HepG2 (cell line): ENCODE measurements around the gene RPL38. TPM values are rescaled to one million over a fixed set of nuclear protein-coding genes. Genes with fewer than 3 reads are reported as not detected.

ENCODE experiments used
- FOSL2 ChIP-seq: sonication (generic); formaldehyde crosslinking; IDR thresholded peaks from 2 replicates; pipeline ENCODE4 v1.4.0; 2020; ENCODE audit warnings: missing genetic modification reagents
- FOXP1 ChIP-seq, 2 experiments: fragments of 450-650 bp in 1 of 2; IDR thresholded peaks; 2 replicates each; pipeline ENCODE4 v1.6.1; 2017 to 2018; ENCODE audit warnings: antibody characterized with exemption in 1 of 2
- GATA4 ChIP-seq: sonication (generic); IDR thresholded peaks from 2 replicates; pipeline ENCODE4 v1.6.1; 2016; ENCODE audit warnings: antibody characterized with exemption, low read depth, borderline replicate concordance
- HNF1B ChIP-seq: sonication (generic); formaldehyde crosslinking; IDR thresholded peaks from 2 replicates; pipeline ENCODE4 v1.5.1; 2020; ENCODE audit warnings: mild to moderate bottlenecking, moderate library complexity, missing genetic modification reagents
- MBNL3 ChIP-seq: fragments of 250-450 bp; sonication (Bioruptor Pico); conservative IDR thresholded peaks from 2 replicates; pipeline ENCODE4 v1.8.0; 2022; ENCODE audit warnings: mild to moderate bottlenecking, inconsistent platforms
- NBN ChIP-seq: fragments of 450-650 bp; conservative IDR thresholded peaks from 2 replicates; pipeline ENCODE4 v1.6.1; 2017
- PTBP1 ChIP-seq: fragments of 200-400 bp; formaldehyde crosslinking; IDR thresholded peaks from 2 replicates; pipeline ENCODE4 v1.6.1; 2018; ENCODE audit warnings: low read length, low read depth; ENCODE audit not compliant: poor library complexity, severe bottlenecking
- TAF1 ChIP-seq: sonication (generic); formaldehyde crosslinking; IDR thresholded peaks from 2 replicates; pipeline ENCODE4 v1.4.0; 2020; ENCODE audit warnings: missing genetic modification reagents
- polyA plus RNA-seq, 8 experiments: library from polyadenylated mRNA; depleted of rRNA in 3 of 8; stranded (reverse) in 7 of 8; unstranded in 1 of 8; fragments of >200 nt; fragmentation: Illumina TruSeq in 4 of 8; extraction: Trizol in 4 of 8; gene quantifications; 2 replicates each; pipeline versions ENCODE4 v1.2.1 to v1.2.3, GENCODE V29; 2011 to 2016; ENCODE audit warnings: low read depth in 4 of 8, missing spikeins in 1 of 8, mixed read lengths in 1 of 8; ENCODE audit not compliant: insufficient read depth in 1 of 8
- total RNA-seq, 5 experiments: library from RNA; depleted of rRNA; stranded (reverse); fragments of >200 nt; fragmentation: Illumina TruSeq; extraction: Trizol; gene quantifications; 2 replicates each; pipeline ENCODE4 v1.2.3, GENCODE V29; 2016; ENCODE audit warnings: low read depth in 1 of 5
- TF ChIP-seq, protein P1 (sequence below): sonication (generic); formaldehyde crosslinking; IDR thresholded peaks from 2 replicates; pipeline ENCODE4 v1.4.0; 2020; ENCODE audit warnings: mild to moderate bottlenecking, missing genetic modification reagents
- TF ChIP-seq, protein P2 (sequence below): sonication (generic); formaldehyde crosslinking; IDR thresholded peaks from 2 replicates; pipeline ENCODE4 v1.5.0; 2020; ENCODE audit warnings: mild to moderate bottlenecking, missing genetic modification reagents
- TF ChIP-seq, protein P3 (sequence below): IDR thresholded peaks from 2 replicates; pipeline ENCODE4 v1.6.1; 2016; ENCODE audit warnings: missing compliant biosample characterization, missing genetic modification reagents, borderline replicate concordance
- TF ChIP-seq, protein P4 (sequence below): IDR thresholded peaks from 2 replicates; pipeline ENCODE4 v1.6.1; 2016; ENCODE audit warnings: mild to moderate bottlenecking

RPL38 gene
- total and polyA plus RNA-seq, 2 of the 13 experiments (the other 11 are each of a cell fraction or from before 2014, with no cell fraction given) = 2,370 to 2,372 TPM

DNA sequence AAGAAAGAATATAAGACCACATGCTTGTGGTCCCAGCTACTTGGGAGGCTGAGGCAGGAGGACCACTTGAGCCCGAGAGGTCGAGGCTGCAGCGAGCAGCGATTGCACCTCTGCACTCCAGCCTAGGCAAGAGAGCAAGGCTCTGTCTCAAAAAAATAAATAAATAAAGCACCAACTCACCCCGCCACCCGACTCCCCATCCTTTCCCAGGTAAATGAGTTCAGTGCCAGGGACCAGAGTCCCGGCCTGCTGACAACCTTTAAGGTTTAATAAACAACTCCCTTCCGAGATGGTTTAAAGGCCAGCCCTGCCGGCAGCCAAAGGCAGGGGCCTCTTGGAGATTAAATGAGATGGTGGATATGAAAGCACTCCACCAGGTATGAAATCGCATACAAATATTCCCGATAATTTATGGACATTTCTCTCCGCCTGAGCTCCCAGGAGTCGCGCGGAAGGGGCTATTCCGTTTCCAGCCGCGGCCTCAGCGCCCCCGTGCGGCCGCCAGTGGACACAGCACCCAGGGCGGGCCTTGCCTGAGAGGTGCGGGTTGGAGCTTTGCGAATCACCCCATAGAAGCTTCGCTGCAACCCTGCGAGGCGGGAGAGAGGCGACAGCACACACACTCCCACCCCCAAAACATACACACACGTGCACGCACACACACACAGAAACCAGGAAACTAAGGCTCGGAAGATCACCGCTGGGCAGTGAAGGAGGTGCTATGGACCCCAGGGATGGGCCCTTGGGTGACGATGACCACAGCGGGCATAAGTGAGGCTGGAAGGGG, 4.0 kb upstream of the RPL38 start (continued):
- TF ChIP-seq, protein P1, sequence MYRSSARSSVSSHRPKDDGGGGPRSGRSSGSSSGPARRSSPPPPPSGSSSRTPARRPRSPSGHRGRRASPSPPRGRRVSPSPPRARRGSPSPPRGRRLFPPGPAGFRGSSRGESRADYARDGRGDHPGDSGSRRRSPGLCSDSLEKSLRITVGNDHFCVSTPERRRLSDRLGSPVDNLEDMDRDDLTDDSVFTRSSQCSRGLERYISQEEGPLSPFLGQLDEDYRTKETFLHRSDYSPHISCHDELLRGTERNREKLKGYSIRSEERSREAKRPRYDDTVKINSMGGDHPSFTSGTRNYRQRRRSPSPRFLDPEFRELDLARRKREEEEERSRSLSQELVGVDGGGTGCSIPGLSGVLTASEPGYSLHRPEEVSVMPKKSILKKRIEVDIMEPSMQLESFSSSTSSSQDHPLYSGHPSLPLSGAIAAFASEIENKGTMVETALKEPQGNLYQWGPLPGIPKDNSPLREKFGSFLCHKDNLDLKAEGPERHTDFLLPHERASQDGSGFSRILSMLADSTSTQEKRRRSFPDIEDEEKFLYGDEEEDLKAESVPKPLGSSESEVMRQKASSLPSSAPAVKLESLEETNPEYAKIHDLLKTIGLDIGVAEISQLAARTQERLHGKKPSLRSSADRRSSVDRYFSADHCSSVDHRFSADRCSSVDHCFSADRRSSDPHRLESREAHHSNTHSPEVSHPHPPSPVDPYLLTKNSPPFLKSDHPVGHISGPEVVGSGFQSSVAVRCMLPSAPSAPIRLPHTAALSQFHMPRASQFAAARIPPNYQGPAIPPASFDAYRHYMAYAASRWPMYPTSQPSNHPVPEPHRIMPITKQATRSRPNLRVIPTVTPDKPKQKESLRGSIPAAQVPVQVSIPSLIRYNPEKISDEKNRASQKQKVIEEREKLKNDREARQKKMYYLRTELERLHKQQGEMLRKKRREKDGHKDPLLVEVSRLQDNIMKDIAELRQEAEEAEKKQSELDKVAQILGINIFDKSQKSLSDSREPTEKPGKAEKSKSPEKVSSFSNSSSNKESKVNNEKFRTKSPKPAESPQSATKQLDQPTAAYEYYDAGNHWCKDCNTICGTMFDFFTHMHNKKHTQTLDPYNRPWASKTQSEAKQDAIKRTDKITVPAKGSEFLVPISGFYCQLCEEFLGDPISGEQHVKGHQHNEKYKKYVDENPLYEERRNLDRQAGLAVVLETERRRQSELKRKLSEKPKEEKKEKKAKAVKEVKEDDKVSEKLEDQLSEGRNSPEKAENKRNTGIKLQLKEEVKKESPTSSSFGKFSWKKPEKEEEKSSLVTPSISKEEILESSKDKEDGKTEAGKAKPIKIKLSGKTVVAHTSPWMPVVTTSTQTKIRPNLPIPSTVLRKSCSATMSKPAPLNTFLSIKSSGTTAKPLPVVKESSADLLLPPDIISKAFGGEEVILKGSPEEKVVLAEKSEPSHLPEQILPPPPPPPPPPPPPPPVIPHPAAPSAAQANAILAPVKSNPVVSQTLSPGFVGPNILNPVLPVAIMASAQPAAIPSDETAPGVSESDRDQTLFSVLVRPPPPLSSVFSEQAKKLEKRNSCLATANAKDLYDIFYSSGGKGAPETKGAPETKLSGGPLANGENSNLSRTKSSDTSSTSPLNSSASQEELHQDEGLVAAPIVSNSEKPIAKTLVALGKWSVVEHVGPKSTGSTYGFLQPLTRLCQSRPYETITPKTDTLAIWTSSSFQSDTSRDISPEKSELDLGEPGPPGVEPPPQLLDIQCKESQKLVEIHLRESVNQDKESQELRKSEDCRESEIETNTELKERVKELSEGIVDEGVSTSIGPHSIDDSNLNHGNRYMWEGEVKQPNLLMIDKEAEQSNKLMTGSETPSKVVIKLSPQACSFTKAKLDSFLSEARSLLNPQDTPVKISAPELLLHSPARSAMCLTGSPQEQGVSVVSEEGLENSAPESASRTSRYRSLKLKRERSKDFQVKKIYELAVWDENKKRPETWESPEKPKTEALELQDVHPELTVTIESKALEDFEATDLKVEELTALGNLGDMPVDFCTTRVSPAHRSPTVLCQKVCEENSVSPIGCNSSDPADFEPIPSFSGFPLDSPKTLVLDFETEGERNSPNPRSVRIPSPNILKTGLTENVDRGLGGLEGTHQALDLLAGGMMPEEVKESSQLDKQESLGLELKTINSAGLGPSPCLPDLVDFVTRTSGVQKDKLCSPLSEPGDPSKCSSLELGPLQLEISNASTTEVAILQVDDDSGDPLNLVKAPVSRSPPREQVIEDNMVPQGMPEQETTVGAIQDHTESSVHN (CRISPR knock-in tag) = no peak
- TF ChIP-seq NBN (no peak), GATA4 (no peak), PTBP1 (no peak), FOXP1 (IDR thresholded peaks at IDR 0.05) (no peak), FOXP1 (CRISPR knock-in tag; IDR thresholded peaks at IDR 0.05) (no peak), MBNL3 (CRISPR knock-in tag) (no peak), TAF1 (CRISPR knock-in tag) (no peak), HNF1B (CRISPR knock-in tag) (0 out of 2 replicates have a peak, but pooled peaks have one; percentile 25), FOSL2 (no peak)
- TF ChIP-seq, protein P2, sequence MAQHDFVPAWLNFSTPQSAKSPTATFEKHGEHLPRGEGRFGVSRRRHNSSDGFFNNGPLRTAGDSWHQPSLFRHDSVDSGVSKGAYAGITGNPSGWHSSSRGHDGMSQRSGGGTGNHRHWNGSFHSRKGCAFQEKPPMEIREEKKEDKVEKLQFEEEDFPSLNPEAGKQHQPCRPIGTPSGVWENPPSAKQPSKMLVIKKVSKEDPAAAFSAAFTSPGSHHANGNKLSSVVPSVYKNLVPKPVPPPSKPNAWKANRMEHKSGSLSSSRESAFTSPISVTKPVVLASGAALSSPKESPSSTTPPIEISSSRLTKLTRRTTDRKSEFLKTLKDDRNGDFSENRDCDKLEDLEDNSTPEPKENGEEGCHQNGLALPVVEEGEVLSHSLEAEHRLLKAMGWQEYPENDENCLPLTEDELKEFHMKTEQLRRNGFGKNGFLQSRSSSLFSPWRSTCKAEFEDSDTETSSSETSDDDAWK = no peak
- TF ChIP-seq, protein P3, sequence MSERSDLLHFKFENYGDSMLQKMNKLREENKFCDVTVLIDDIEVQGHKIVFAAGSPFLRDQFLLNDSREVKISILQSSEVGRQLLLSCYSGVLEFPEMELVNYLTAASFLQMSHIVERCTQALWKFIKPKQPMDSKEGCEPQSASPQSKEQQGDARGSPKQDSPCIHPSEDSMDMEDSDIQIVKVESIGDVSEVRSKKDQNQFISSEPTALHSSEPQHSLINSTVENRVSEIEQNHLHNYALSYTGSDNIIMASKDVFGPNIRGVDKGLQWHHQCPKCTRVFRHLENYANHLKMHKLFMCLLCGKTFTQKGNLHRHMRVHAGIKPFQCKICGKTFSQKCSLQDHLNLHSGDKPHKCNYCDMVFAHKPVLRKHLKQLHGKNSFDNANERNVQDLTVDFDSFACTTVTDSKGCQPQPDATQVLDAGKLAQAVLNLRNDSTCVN (CRISPR knock-in tag) = 0 out of 2 replicates have a peak, but pooled peaks have one; percentile 22
- TF ChIP-seq, protein P4, sequence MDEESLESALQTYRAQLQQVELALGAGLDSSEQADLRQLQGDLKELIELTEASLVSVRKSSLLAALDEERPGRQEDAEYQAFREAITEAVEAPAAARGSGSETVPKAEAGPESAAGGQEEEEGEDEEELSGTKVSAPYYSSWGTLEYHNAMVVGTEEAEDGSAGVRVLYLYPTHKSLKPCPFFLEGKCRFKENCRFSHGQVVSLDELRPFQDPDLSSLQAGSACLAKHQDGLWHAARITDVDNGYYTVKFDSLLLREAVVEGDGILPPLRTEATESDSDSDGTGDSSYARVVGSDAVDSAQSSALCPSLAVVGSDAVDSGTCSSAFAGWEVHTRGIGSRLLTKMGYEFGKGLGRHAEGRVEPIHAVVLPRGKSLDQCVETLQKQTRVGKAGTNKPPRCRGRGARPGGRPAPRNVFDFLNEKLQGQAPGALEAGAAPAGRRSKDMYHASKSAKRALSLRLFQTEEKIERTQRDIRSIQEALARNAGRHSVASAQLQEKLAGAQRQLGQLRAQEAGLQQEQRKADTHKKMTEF = peak; percentile 41; the same call in 1 of the 2 replicates
